Ovary (tissue), 9 donors: Measurements from ENCODE around the gene ABHD17A. TPM values are rescaled to one million over a fixed set of nuclear protein-coding genes. Genes with fewer than 3 reads are reported as not detected.

Source experiments
- DNase-seq, 5 donors: peaks; one replicate each; pipeline ENCODE4 v3.0.0-alpha.2; 2019 to 2020
- H3K27ac ChIP-seq, 2 donors: fragments of 200-600 bp; one replicate each; pipeline versions ENCODE4 v1.5.1 to v1.8.0; 2019 to 2022
- H3K27me3 ChIP-seq: fragments of 200-600 bp; one replicate; pipeline ENCODE4 v1.8.0; 2022
- H3K36me3 ChIP-seq: fragments of 200-600 bp; sonication (generic); one replicate; pipeline ENCODE4 v1.5.1; 2019
- H3K4me1 ChIP-seq: one replicate; pipeline ENCODE4 v1.8.1; 2013; ENCODE audit warnings: mild to moderate bottlenecking, moderate library complexity; ENCODE audit not compliant: insufficient read depth
- H3K4me3 ChIP-seq: fragments of 200-600 bp; sonication (generic); one replicate; pipeline ENCODE4 v1.5.1; 2017
- H3K9me3 ChIP-seq, 2 donors: fragments of 200-600 bp in 1 of 2; sonication (generic) in 1 of 2; one replicate each; pipeline versions ENCODE4 v1.5.1 to v1.8.1; 2013 to 2019; ENCODE audit warnings: mild to moderate bottlenecking in 1 of 2, moderate library complexity in 1 of 2
- CTCF ChIP-seq, 3 donors: fragments of 450-650 bp in 2 of 3; fragments of 200-600 bp in 1 of 3; IDR thresholded peaks; one replicate each; pipeline versions ENCODE4 v1.5.1 to v1.8.0; 2016 to 2022; ENCODE audit warnings: antibody characterized with exemption in 3 of 3, mild to moderate bottlenecking in 1 of 3
- EP300 ChIP-seq: sonication (generic); formaldehyde crosslinking; IDR thresholded peaks from one replicate; pipeline ENCODE4 v1.6.1; 2017; ENCODE audit warnings: antibody characterized with exemption
- POLR2A ChIP-seq: fragments of 450-650 bp; IDR thresholded peaks from one replicate; pipeline ENCODE4 v1.6.1; 2017; ENCODE audit warnings: antibody characterized with exemption, mild to moderate bottlenecking, moderate library complexity
- WGBS, 3 donors: extraction: QIAGEN DNeasy Blood & Tissue Kit in 1 of 3; methylation state at CpG; one replicate each; pipeline versions ENCODE4 v1.1.5 to v1.1.7; 2013 to 2017; 5-methylcytosine and 5-hydroxymethylcytosine counted together
- intact Hi-C, 4 donors: fragments of 100-400 bp; cut with DNase I; formaldehyde crosslinking; loops; one replicate each; pipeline versions ENCODE4 v1.11.0 to v1.15.1; 2022 to 2023
- polyA plus RNA-seq, 2 donors: library from polyadenylated mRNA; stranded (reverse); fragments of 200-250 nt in 1 of 2; fragments of 350-450 nt in 1 of 2; fragmentation: Illumina TruSeq in 1 of 2; extraction: RNeasy Lipid Tissue Mini Kit (QIAGEN cat#74804) in 1 of 2; gene quantifications; one replicate each; pipeline ENCODE4 v1.2.3, GENCODE V29; 2013 to 2014
- total RNA-seq, 7 donors: library from RNA; depleted of rRNA in 2 of 7; stranded (reverse); fragments of >200 nt in 2 of 7; fragmentation: NEBNext Ultra II Directional in 3 of 7; extraction: Animal tissue kit (Norgen Biotek cat#: 25700) in 3 of 7; gene quantifications; one replicate each; pipeline versions ENCODE4 v1.1.0 to v1.2.4, GENCODE V29; 2016 to 2023
- donor health status: DM: no; HTN: no; CAD: no; lungs with moderate emphysema.
- donor health status: DM: no; HTN: no; CAD: no.
- donor health status: Bipolar disorder and iron deficiency.
- donor health status: DM: yes; HTN: yes; CAD: no.
- donor health status: DM: no; HTN: no; CAD: no.
- donor health status: DM: yes; HTN: yes; CAD: no.

ABHD17A gene
- total and polyA plus RNA-seq, 9 donors = 0.57 to 87.3 (median 65.4) TPM

DNA sequence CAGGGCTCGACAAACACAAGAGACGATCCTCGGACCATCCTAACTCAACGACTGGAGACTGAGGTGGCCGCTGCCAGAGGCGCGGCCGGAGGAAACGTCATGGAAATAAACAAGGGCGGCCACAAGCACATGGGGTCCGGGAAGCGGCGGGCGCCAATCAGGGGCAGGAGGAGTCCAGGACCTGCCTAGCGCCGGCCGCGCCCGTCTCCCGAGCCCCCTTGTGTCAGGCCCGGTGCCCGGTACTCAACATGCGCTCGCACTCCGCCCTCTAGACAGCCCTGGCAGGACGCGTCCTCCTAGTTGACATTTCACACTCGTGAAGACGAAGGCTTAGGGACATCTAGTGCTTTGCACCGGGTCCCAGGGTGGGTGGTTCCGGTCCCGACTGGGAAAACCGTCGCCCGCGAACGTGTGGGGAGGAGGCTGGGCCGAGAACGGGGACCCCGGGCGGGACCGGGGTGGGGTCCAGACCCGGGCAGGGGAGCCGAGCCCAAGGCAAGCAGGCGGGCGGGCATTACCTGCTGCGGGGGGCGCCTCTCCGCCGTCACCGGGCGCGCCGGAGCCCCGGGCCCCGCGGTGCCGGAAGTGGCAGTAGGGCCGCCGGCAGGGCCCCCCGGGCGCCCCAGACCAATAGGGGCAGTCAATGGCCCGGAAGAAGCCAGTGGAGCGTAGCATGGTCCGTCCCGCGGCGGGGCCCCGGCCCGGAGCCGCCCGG, 37.5 kb downstream of the ABHD17A start:
- H3K27ac ChIP-seq = peak overlapping the region; percentile 99 to 100
- no peak for TF ChIP-seq CTCF (IDR thresholded peaks at IDR 0.05)
- no peak for TF ChIP-seq EP300
- no peak for TF ChIP-seq POLR2A
- intact Hi-C loops = no loop called here
- DNase-seq = no peak
- no peaks in the 10 kb centered on the region for H3K36me3 ChIP-seq
- peaks cover 14% of the 10 kb centered on the region for H3K4me1 ChIP-seq
- no peaks in the 10 kb centered on the region for H3K9me3 ChIP-seq
- WGBS, 3 donors = 1% methylated on average over 43 to 72 of the region's 72 CpGs
- peak overlapping the region; percentile 92 for H3K4me3 ChIP-seq
- no peaks in the 10 kb centered on the region for H3K27me3 ChIP-seq

DNA sequence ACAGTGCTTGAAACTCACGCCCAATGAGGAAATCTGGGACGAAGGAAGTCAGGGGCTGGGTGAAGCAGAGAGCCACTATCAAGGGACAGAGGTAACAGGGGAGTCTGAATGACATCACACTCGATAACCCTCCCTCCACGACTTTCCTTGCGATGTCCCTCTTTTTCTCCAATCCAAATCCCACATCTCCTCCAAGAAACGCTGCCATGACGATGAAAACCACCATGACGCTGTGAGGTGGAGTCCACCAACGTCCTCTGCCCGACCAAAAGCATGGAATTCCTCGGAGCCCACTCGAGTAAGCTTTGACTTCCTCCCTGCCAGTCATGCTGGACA, 38.0 kb downstream of the ABHD17A start:
- TF ChIP-seq CTCF (IDR thresholded peaks at IDR 0.05) (no peak), EP300 (no peak), POLR2A (no peak)
- no peak for DNase-seq
- peak overlapping the region; percentile 92 for H3K4me3 ChIP-seq
- H3K27ac ChIP-seq = peak overlapping the region in 1 of 2 donors; percentile 100
- WGBS, 3 donors = 5 to 8% (median 6%) methylated on average over 12 of the region's 12 CpGs
- intact Hi-C loops = no loop called here
- no peaks in the 10 kb centered on the region for H3K9me3 ChIP-seq
- no peaks in the 10 kb centered on the region for H3K36me3 ChIP-seq
- no peaks in the 10 kb centered on the region for H3K27me3 ChIP-seq
- peaks cover 14% of the 10 kb centered on the region for H3K4me1 ChIP-seq

DNA sequence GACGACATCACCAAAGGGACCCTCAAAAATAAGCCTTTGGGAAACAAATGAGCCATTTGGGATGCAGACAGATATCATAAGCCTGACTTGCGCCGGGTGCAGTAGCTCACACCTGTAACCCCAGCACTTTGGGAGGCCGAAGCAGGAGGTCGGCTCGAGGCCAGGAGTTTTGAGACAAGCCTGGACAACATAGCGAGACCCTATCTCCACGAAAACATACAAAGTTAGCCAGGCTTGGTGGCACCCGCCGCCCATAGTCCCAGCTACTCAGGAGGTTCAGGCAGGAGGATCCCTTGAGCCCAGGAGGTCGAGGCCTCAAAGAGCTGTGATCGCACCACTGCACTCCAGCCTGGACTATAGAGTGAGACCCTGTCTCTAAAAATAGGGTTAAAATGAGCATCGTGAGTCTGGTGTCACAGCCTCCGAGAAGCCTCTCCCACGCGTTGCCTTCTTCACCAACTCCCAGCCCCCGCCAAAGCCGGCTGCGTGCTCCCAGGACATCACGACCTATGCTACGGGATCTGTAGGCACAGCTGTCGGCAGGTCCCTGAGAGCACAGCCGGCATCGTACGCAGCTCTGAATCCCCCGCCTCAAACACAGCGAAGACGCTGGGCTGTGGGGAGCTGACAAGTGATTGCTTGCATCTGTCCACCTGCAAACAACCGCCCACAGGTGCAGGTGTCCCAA, 38.6 kb downstream of the ABHD17A start:
- intact Hi-C loops = no loop called here
- no peaks in the 10 kb centered on the region for H3K9me3 ChIP-seq
- peak overlapping the region; percentile 92 for H3K4me3 ChIP-seq
- no peaks in the 10 kb centered on the region for H3K36me3 ChIP-seq
- no peak for DNase-seq
- peaks cover 14% of the 10 kb centered on the region for H3K4me1 ChIP-seq
- WGBS, 3 donors = 38 to 55% (median 39%) methylated on average over 29 of the region's 29 CpGs
- H3K27ac ChIP-seq = no peak overlapping the region
- H3K27me3 ChIP-seq = no peaks in the 10 kb centered on the region
- no peak for TF ChIP-seq EP300
- no peak for TF ChIP-seq POLR2A
- no peak for TF ChIP-seq CTCF (IDR thresholded peaks at IDR 0.05)

DNA sequence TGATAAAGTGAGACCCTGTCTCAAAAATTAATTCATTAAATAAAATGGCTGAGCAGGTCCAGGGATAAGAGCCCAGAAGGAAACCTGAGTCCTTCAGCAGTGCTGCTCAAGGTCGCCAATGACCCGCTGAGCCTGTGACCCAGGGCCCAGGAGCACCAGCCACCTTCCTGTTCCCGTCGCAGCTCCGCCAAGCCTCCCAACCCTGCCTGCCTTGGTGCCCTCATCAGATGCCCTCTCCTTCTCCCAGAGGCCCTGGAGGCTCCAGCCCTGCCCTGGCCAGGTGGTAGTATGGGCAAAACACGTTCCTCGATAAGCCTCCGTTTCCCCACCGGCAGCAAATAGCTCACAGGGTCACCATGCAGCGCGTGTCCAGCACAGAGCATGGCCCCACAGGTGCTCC, 39.7 kb downstream of the ABHD17A start:
- Histone ChIP-seq H3K4me3 (no peak overlapping the region), H3K27me3 (no peaks in the 10 kb centered on the region), H3K4me1 (peaks cover 17% of the 10 kb centered on the region), H3K36me3 (no peaks in the 10 kb centered on the region), H3K27ac (no peak overlapping the region), H3K9me3 (no peaks in the 10 kb centered on the region)
- no peak for DNase-seq
- intact Hi-C loops = no loop called here
- no peak for TF ChIP-seq POLR2A
- no peak for TF ChIP-seq EP300
- no peak for TF ChIP-seq CTCF (IDR thresholded peaks at IDR 0.05)
- WGBS, 3 donors = 69 to 79% (median 71%) methylated on average over 11 of the region's 11 CpGs
